ENCODE data around the gene FEN1.

- TF ChIP-seq EZH2 (IDR thresholded peaks at IDR 0.05; ENCODE audit: insufficient read depth, poor library complexity, severe bottlenecking) (no peak), EZH2phosphoT487 (IDR thresholded peaks at IDR 0.05; ENCODE audit: insufficient read depth, low read depth) (no peak)
Observed at GRCh38 chr11:61751384-61751783, 41.3 kb upstream of the FEN1 start.

Data from GM23248 (cell line).